A549 (cell line): Measurements from ENCODE around the gene SND1. TPM values are rescaled to one million over a fixed set of nuclear protein-coding genes. Genes with fewer than 3 reads are reported as not detected.

Experiments
- ATAC-seq, 2 experiments: fragments of 200-7000 bp in 1 of 2; fragments of >200 bp in 1 of 2; cut with Nextera tagmentation in 1 of 2; cut with Tn5 transposase in 1 of 2; 3 replicates each; pipeline versions ENCODE4 v1.8.0 to v1.9.1; 2018 to 2020; ENCODE audit warnings: mild to moderate bottlenecking in 1 of 2, moderate library complexity in 1 of 2
- CTCF ChIA-PET: fragments of 300-600 bp; sonication (Branson Sonifier 250); formaldehyde crosslinking; extraction: SDS; loops from one replicate; lab custom pipeline; 2021; ENCODE audit warnings: antibody characterized with exemption, inconsistent platforms; lab: Yijun Ruan, JAX
- POLR2A ChIA-PET: fragments of 350-600 bp; formaldehyde crosslinking; extraction: SDS; loops from one replicate; lab custom pipeline; 2021; ENCODE audit warnings: antibody characterized with exemption, inconsistent platforms; lab: Yijun Ruan, JAX
- DNase-seq, 2 experiments: peaks; one replicate each; pipeline versions ENCODE4 v3.0.0 to v3.0.0-alpha.2; 2011 to 2016; ENCODE audit warnings: low read depth in 1 of 2, low spot score in 1 of 2
- FAIRE-seq: peaks from 2 replicates; lab custom pipeline; 2011; peaks lifted over from hg19 to GRCh38; lab: Jason Lieb, UNC
- H3K27ac ChIP-seq, 2 experiments: fragments of >200 bp; sonication (Bioruptor Twin); formaldehyde crosslinking; 3 replicates each; pipeline ENCODE4 v1.5.1; 2016 to 2017
- H3K4me1 ChIP-seq: fragments of >200 bp; sonication (Bioruptor Twin); formaldehyde crosslinking; 3 replicates; pipeline ENCODE4 v1.6.1; 2016
- H3K4me2 ChIP-seq: fragments of >200 bp; sonication (Bioruptor Twin); formaldehyde crosslinking; 3 replicates; pipeline ENCODE4 v1.6.1; 2016
- H3K4me3 ChIP-seq: fragments of >200 bp; sonication (Bioruptor Twin); formaldehyde crosslinking; 3 replicates; pipeline ENCODE4 v1.5.1; 2016
- H3K9me3 ChIP-seq: fragments of >200 bp; sonication (Bioruptor Twin); formaldehyde crosslinking; 3 replicates; pipeline ENCODE4 v1.6.1; 2016
- ATOH8 ChIP-seq: fragments of 250-450 bp; sonication (Bioruptor Pico); IDR thresholded peaks from 2 replicates; pipeline ENCODE4 v1.5.0; 2020; ENCODE audit warnings: low read depth, mild to moderate bottlenecking, moderate library complexity
- BCL3 ChIP-seq: fragments of >200 bp; sonication (Bioruptor Twin); formaldehyde crosslinking; IDR thresholded peaks from 3 replicates; pipeline ENCODE4 v1.6.1; 2016
- CTCF ChIP-seq: fragments of >200 bp; sonication (Bioruptor Twin); formaldehyde crosslinking; IDR thresholded peaks from 3 replicates; pipeline ENCODE4 v1.5.1; 2016
- EP300 ChIP-seq, 2 experiments: fragments of >200 bp; sonication (Bioruptor Twin); formaldehyde crosslinking; IDR thresholded peaks; 2 replicates in 1 of 2; 3 replicates in 1 of 2; pipeline ENCODE4 v1.6.1; 2016 to 2017
- FOSB ChIP-seq: fragments of 250-450 bp; sonication (Bioruptor Pico); IDR thresholded peaks from 2 replicates; pipeline ENCODE4 v1.5.0; 2020; ENCODE audit warnings: mild to moderate bottlenecking, moderate library complexity
- FOXS1 ChIP-seq: fragments of 250-450 bp; sonication (Bioruptor Pico); IDR thresholded peaks from 2 replicates; pipeline ENCODE4 v1.5.0; 2020; ENCODE audit warnings: mild to moderate bottlenecking, moderate library complexity
- GATA3 ChIP-seq: IDR thresholded peaks from 2 replicates; pipeline ENCODE4 v1.6.1; 2012; ENCODE audit warnings: borderline replicate concordance
- HES2 ChIP-seq: fragments of >200 bp; sonication (Bioruptor Twin); formaldehyde crosslinking; IDR thresholded peaks from 2 replicates; pipeline ENCODE4 v1.6.1; 2016
- HOXB13 ChIP-seq: fragments of 250-450 bp; sonication (Bioruptor Pico); IDR thresholded peaks from 2 replicates; pipeline ENCODE4 v1.5.0; 2020; ENCODE audit warnings: low read depth, mild to moderate bottlenecking, moderate library complexity
- HOXB5 ChIP-seq: fragments of 250-450 bp; sonication (Bioruptor Pico); IDR thresholded peaks from 2 replicates; pipeline ENCODE4 v1.5.0; 2020; ENCODE audit warnings: mild to moderate bottlenecking, moderate library complexity
- JUNB ChIP-seq: fragments of >200 bp; sonication (Bioruptor Twin); formaldehyde crosslinking; IDR thresholded peaks from 2 replicates; pipeline ENCODE4 v1.6.1; 2016
- MYC ChIP-seq: IDR thresholded peaks from 2 replicates; pipeline ENCODE4 v1.6.1; 2012; ENCODE audit warnings: mild to moderate bottlenecking, inconsistent platforms, low read length, improper control_type of control experiment, borderline replicate concordance
- NFE2L2 ChIP-seq: fragments of 150-350 bp; conservative IDR thresholded peaks from 2 replicates; pipeline ENCODE4 v1.6.1; 2014; ENCODE audit warnings: low read length
- PHF8 ChIP-seq: fragments of 200-600 bp; sonication (generic); IDR thresholded peaks from 2 replicates; pipeline ENCODE4 v1.6.1; 2016; ENCODE audit warnings: low read depth, mild to moderate bottlenecking, antibody characterized with exemption, moderate library complexity, borderline replicate concordance
- POLR2AphosphoS2 ChIP-seq: conservative IDR thresholded peaks from 2 replicates; pipeline ENCODE4 v1.6.1; 2012; ENCODE audit warnings: low read length, improper control_type of control experiment, inconsistent platforms
- RCOR1 ChIP-seq: fragments of 150-350 bp; IDR thresholded peaks from 2 replicates; pipeline ENCODE4 v1.6.1; 2014; ENCODE audit warnings: antibody characterized with exemption, low read length, low read depth
- RNF2 ChIP-seq: fragments of 200-600 bp; sonication (generic); IDR thresholded peaks from 2 replicates; pipeline ENCODE4 v1.6.1; 2016; ENCODE audit warnings: low read depth, mild to moderate bottlenecking, antibody characterized with exemption, moderate library complexity, borderline replicate concordance
- ZFP36 ChIP-seq: fragments of 450-650 bp; IDR thresholded peaks from 2 replicates; pipeline ENCODE4 v1.6.1; 2014; ENCODE audit warnings: borderline replicate concordance; ENCODE audit not compliant: partially characterized antibody
- ZNF302 ChIP-seq: fragments of 250-450 bp; sonication (Bioruptor Pico); IDR thresholded peaks from 2 replicates; pipeline ENCODE4 v1.9.0; 2021; ENCODE audit warnings: inconsistent platforms, mild to moderate bottlenecking, moderate library complexity
- ZSCAN20 ChIP-seq: fragments of 250-450 bp; sonication (Bioruptor Pico); IDR thresholded peaks from 2 replicates; pipeline ENCODE4 v1.8.0; 2022; ENCODE audit warnings: mild to moderate bottlenecking, moderate library complexity
- WGBS: methylation state at CpG from one replicate; pipeline ENCODE4 v1.1.6; 2017; ENCODE audit errors: missing lambda C conversion rate; 5-methylcytosine and 5-hydroxymethylcytosine counted together
- polyA plus RNA-seq, 4 experiments: library from polyadenylated mRNA; depleted of rRNA in 3 of 4; stranded (reverse); fragments of >200 nt; fragmentation: RNase III in 1 of 4; extraction: RNeasy Plus Mini Kit Qiagen cat#74134 plus additional on column Dnase treatment in 1 of 4; gene quantifications; 2 replicates in 3 of 4; 3 replicates in 1 of 4; pipeline ENCODE4 v1.2.3, GENCODE V29; 2011 to 2017
- TF ChIP-seq, protein P1 (sequence below): fragments of 150-350 bp; IDR thresholded peaks from 2 replicates; pipeline ENCODE4 v1.6.1; 2014; ENCODE audit warnings: low read depth, mild to moderate bottlenecking, low read length
- TF ChIP-seq, protein P2 (sequence below): fragments of 450-650 bp; IDR thresholded peaks from 2 replicates; pipeline ENCODE4 v1.6.1; 2014; ENCODE audit warnings: antibody characterized with exemption
- TF ChIP-seq, protein P3 (sequence below): IDR thresholded peaks from 2 replicates; pipeline ENCODE4 v1.6.1; 2012

The SND1 gene
- polyA plus RNA-seq, 2 of the 4 experiments (the other 2 are of a cell fraction) = 102 to 138 TPM

DNA sequence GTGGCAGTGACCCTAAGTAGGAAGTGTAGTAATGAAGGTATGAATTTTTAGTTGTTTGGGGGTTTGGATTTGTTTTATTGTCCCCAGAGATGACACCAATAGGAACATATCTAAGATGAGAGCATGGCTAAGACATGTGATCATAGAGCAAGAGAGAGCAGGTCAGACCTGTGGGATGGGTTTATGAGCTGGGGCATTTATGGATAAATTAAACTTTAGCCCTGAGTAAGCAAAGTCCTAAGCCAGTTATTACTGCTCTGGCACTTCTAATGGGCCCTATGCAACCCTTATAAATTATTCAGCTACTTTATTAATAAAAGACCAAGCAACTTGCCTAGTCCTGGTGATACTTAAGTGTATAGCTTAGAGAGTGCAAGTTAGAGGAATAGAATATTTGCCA lies 294.1 kb downstream of the SND1 start:
- FAIRE-seq (no peak), ATAC-seq (no peak), DNase-seq (no peak)
- no peak overlapping the region for H3K4me3 ChIP-seq
- H3K27ac ChIP-seq = no peak overlapping the region
- no peaks in the 10 kb centered on the region for H3K9me3 ChIP-seq
- no peak overlapping the region for H3K4me2 ChIP-seq
- ChIA-PET POLR2A (no interaction called here), CTCF (no interaction called here)
- TF ChIP-seq FOXS1 (CRISPR knock-in tag) = no peak
- TF ChIP-seq, protein P1, sequence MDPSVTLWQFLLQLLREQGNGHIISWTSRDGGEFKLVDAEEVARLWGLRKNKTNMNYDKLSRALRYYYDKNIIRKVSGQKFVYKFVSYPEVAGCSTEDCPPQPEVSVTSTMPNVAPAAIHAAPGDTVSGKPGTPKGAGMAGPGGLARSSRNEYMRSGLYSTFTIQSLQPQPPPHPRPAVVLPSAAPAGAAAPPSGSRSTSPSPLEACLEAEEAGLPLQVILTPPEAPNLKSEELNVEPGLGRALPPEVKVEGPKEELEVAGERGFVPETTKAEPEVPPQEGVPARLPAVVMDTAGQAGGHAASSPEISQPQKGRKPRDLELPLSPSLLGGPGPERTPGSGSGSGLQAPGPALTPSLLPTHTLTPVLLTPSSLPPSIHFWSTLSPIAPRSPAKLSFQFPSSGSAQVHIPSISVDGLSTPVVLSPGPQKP = no peak
- no peak for TF ChIP-seq ATOH8 (CRISPR knock-in tag)
- TF ChIP-seq ZFP36 = no peak
- TF ChIP-seq ZNF302 (CRISPR knock-in tag) = no peak
- TF ChIP-seq, protein P2, sequence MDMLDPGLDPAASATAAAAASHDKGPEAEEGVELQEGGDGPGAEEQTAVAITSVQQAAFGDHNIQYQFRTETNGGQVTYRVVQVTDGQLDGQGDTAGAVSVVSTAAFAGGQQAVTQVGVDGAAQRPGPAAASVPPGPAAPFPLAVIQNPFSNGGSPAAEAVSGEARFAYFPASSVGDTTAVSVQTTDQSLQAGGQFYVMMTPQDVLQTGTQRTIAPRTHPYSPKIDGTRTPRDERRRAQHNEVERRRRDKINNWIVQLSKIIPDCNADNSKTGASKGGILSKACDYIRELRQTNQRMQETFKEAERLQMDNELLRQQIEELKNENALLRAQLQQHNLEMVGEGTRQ = no peak
- no peak for TF ChIP-seq HES2
- TF ChIP-seq RCOR1 = no peak
- no peak for TF ChIP-seq NFE2L2
- TF ChIP-seq, protein P3, sequence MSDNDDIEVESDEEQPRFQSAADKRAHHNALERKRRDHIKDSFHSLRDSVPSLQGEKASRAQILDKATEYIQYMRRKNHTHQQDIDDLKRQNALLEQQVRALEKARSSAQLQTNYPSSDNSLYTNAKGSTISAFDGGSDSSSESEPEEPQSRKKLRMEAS = no peak
- no peak for TF ChIP-seq PHF8
- no peak for TF ChIP-seq JUNB
- no peaks in the 10 kb centered on the region for H3K4me1 ChIP-seq

DNA sequence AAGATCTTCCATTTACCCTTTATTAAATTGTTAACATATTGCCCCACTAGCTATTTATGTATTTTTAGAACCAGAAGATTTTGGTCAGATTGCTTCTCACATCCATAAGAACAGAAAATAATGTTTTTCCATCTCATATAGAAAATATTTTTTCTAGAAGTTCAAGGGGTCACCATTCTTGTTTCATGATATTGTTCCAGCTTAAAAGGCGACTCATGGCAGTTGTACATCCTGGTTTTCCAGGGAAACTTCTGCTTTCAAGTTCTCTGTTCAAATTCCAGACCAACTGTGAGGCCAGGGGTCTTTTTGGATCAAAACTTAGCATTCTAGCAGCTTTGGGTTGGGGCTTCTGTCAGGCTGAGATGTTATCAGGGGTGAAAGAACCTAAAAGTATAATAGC lies 294.9 kb downstream of the SND1 start:
- DNase-seq = no peak
- no peak overlapping the region for H3K4me2 ChIP-seq
- no peak for FAIRE-seq
- 90% methylated on average over 1 of the region's 1 CpG for whole genome bisulfite sequencing
- no peak for ATAC-seq
- CTCF ChIA-PET = interaction anchor here (1.3 kb wide), 1 partner anchor 263 kb away, joined by 3 read pairs; no protein-coding TSS in a partner anchor
- TF ChIP-seq POLR2AphosphoS2 (no peak), CTCF (no peak), GATA3 (no peak), HOXB13 (CRISPR knock-in tag) (no peak), EP300 (IDR thresholded peaks at IDR 0.05) (no peak), HES2 (no peak), PHF8 (no peak), RCOR1 (no peak), BCL3 (no peak), ZSCAN20 (CRISPR knock-in tag) (no peak), HOXB5 (CRISPR knock-in tag) (no peak), ATOH8 (CRISPR knock-in tag) (no peak), MYC (no peak), FOSB (no peak), RNF2 (no peak)
- TF ChIP-seq, protein P3 = no peak
- TF ChIP-seq, protein P2 = no peak
- TF ChIP-seq, protein P1 = no peak
- TF ChIP-seq, all 56 proteins: peak for 0
- Histone ChIP-seq H3K9me3 (no peaks in the 10 kb centered on the region), H3K4me3 (no peak overlapping the region), H3K4me1 (no peaks in the 10 kb centered on the region), H3K27ac (no peak overlapping the region)
- POLR2A ChIA-PET = no interaction called here
